Sigmoid colon (tissue), 7 donors: ENCODE data around the gene HSPG2. TPM values are rescaled to one million over a fixed set of nuclear protein-coding genes. Genes with fewer than 3 reads are reported as not detected.

ENCODE experiments used
- DNase-seq: peaks from one replicate; pipeline ENCODE4 v3.0.0-alpha.2; 2019
- H3K27ac ChIP-seq, 4 donors: fragments of 200-600 bp; sonication (generic); one replicate each; pipeline ENCODE4 v1.5.1; 2016 to 2019; ENCODE audit warnings: mild to moderate bottlenecking in 1 of 4
- H3K27me3 ChIP-seq, 3 donors: fragments of 200-600 bp; sonication (generic); one replicate each; pipeline ENCODE4 v1.5.1; 2019; ENCODE audit warnings: mild to moderate bottlenecking in 1 of 3
- H3K36me3 ChIP-seq, 4 donors: fragments of 200-600 bp; sonication (generic); one replicate each; pipeline ENCODE4 v1.5.1; 2016 to 2019
- H3K4me1 ChIP-seq, 4 donors: fragments of 200-600 bp; sonication (generic); one replicate each; pipeline ENCODE4 v1.5.1; 2017 to 2019
- H3K4me3 ChIP-seq, 4 donors: fragments of 200-600 bp; sonication (generic); one replicate each; pipeline ENCODE4 v1.5.1; 2017 to 2019; ENCODE audit warnings: mild to moderate bottlenecking in 2 of 4, moderate library complexity in 1 of 4
- H3K9me3 ChIP-seq, 4 donors: fragments of 200-600 bp in 3 of 4; sonication (generic) in 3 of 4; one replicate each; pipeline versions ENCODE4 v1.5.1 to v1.6.1; 2013 to 2019
- CTCF ChIP-seq, 4 experiments: fragments of 450-650 bp in 3 of 4; fragments of 200-600 bp in 1 of 4; IDR thresholded peaks; one replicate each; pipeline ENCODE4 v1.5.1; 2016 to 2019; ENCODE audit warnings: antibody characterized with exemption in 4 of 4, mild to moderate bottlenecking in 3 of 4, moderate library complexity in 2 of 4
- EP300 ChIP-seq, 4 donors: sonication (generic); formaldehyde crosslinking; IDR thresholded peaks; one replicate each; pipeline ENCODE4 v1.6.1; 2017; ENCODE audit warnings: antibody characterized with exemption in 4 of 4
- POLR2A ChIP-seq, 2 donors: fragments of 450-650 bp; IDR thresholded peaks; one replicate each; pipeline ENCODE4 v1.6.1; 2016; ENCODE audit warnings: antibody characterized with exemption in 2 of 2, mild to moderate bottlenecking in 2 of 2, moderate library complexity in 2 of 2
- POLR2AphosphoS5 ChIP-seq, 4 donors: sonication (generic); formaldehyde crosslinking; IDR thresholded peaks; one replicate each; pipeline ENCODE4 v1.6.1; 2017; ENCODE audit warnings: antibody characterized with exemption in 4 of 4
- WGBS, 2 donors: extraction: QIAGEN DNeasy Blood & Tissue Kit; methylation state at CpG; one replicate each; pipeline ENCODE4 v1.1.7; 2013; 5-methylcytosine and 5-hydroxymethylcytosine counted together
- intact Hi-C: fragments of 100-400 bp; cut with DNase I; formaldehyde crosslinking; loops from one replicate; pipeline ENCODE4 v1.15.1; 2023
- polyA plus RNA-seq, 3 donors: library from polyadenylated mRNA; stranded (reverse); fragments of 200-250 nt; gene quantifications; one replicate each; pipeline ENCODE4 v1.2.3, GENCODE V29; 2013
- total RNA-seq, 4 donors: library from RNA; depleted of rRNA; stranded (reverse); fragments of >200 nt; gene quantifications; one replicate each; pipeline ENCODE4 v1.1.0, GENCODE V29; 2016
- donor health status: healthy with polysubstance abuse.
- donor health status: Bipolar disorder and iron deficiency.
- donor health status: healthy.

Gene HSPG2
- total and polyA plus RNA-seq, 7 donors = 6.0 to 761 (median 104) TPM

- WGBS, 2 donors = 96 to 97% methylated on average over 4 of the region's 4 CpGs
- no peak overlapping the region for H3K27ac ChIP-seq
- peaks cover 73 to 100% (median 95%) of the 10 kb centered on the region in 4 donors for H3K36me3 ChIP-seq
- no peaks in the 10 kb centered on the region for H3K27me3 ChIP-seq
- TF ChIP-seq CTCF (IDR thresholded peaks at IDR 0.05) = no peak
- H3K4me1 ChIP-seq = no peaks in the 10 kb centered on the region
- H3K4me3 ChIP-seq = no peak overlapping the region
- peaks cover 0 to 3% (median 0%) of the 10 kb centered on the region in 4 donors for H3K9me3 ChIP-seq
- no peak for DNase-seq
- intact Hi-C loops = no loop called here
Observed at GRCh38 chr1:21836010-21836409, 101.1 kb downstream of the HSPG2 start.

- Histone ChIP-seq H3K27ac (no peak overlapping the region), H3K36me3 (peaks cover 74 to 100% (median 96%) of the 10 kb centered on the region in 4 donors), H3K4me1 (no peaks in the 10 kb centered on the region), H3K9me3 (peaks cover 0 to 3% (median 0%) of the 10 kb centered on the region in 4 donors), H3K27me3 (no peaks in the 10 kb centered on the region), H3K4me3 (no peak overlapping the region)
- TF ChIP-seq EP300 (IDR thresholded peaks at IDR 0.05) = no peak
- TF ChIP-seq POLR2A (IDR thresholded peaks at IDR 0.05) = no peak
- no peak for TF ChIP-seq POLR2AphosphoS5 (IDR thresholded peaks at IDR 0.05)
- no peak for TF ChIP-seq CTCF (IDR thresholded peaks at IDR 0.05)
- DNase-seq = no peak
- intact Hi-C loops = no loop called here
- WGBS, 2 donors = 93 to 96% methylated on average over 16 of the region's 16 CpGs
Observed at GRCh38 chr1:21834666-21835065, 102.4 kb downstream of the HSPG2 start.

- Histone ChIP-seq H3K9me3 (peaks cover 0 to 3% (median 0%) of the 10 kb centered on the region in 4 donors), H3K4me1 (no peaks in the 10 kb centered on the region), H3K36me3 (peaks cover 74 to 100% (median 96%) of the 10 kb centered on the region in 4 donors), H3K27me3 (no peaks in the 10 kb centered on the region), H3K27ac (no peak overlapping the region), H3K4me3 (no peak overlapping the region)
- intact Hi-C loops = no loop called here
- WGBS, 2 donors = 92 to 98% methylated on average over 1 of the region's 1 CpG
- TF ChIP-seq CTCF (IDR thresholded peaks at IDR 0.05) (no peak), POLR2A (IDR thresholded peaks at IDR 0.05) (no peak), POLR2AphosphoS5 (IDR thresholded peaks at IDR 0.05) (no peak), EP300 (IDR thresholded peaks at IDR 0.05) (no peak)
- DNase-seq = no peak
Observed at GRCh38 chr1:21834094-21834493, 103.0 kb downstream of the HSPG2 start.

GRCh38 chr1:21833392-21833976, 103.6 kb downstream of the HSPG2 start:
- intact Hi-C loops = no loop called here
- peaks cover 0 to 3% (median 0%) of the 10 kb centered on the region in 4 donors for H3K9me3 ChIP-seq
- H3K27ac ChIP-seq = no peak overlapping the region
- 89 to 92% methylated on average over 11 of the region's 11 CpGs for WGBS, 2 donors
- no peak for TF ChIP-seq POLR2AphosphoS5 (IDR thresholded peaks at IDR 0.05)
- no peak for TF ChIP-seq EP300 (IDR thresholded peaks at IDR 0.05)
- no peak for TF ChIP-seq POLR2A (IDR thresholded peaks at IDR 0.05)
- TF ChIP-seq CTCF (IDR thresholded peaks at IDR 0.05) = no peak
- H3K4me1 ChIP-seq = no peaks in the 10 kb centered on the region
- H3K36me3 ChIP-seq = peaks cover 74 to 100% (median 96%) of the 10 kb centered on the region in 4 donors
- no peak overlapping the region for H3K4me3 ChIP-seq
- no peaks in the 10 kb centered on the region for H3K27me3 ChIP-seq
- no peak for DNase-seq

GRCh38 chr1:21831454-21831970, 105.6 kb downstream of the HSPG2 start:
- intact Hi-C loops = no loop called here

More at GRCh38 chr1:21831454-21831970, 105.6 kb downstream of the HSPG2 start:
- Histone ChIP-seq H3K27me3 (no peaks in the 10 kb centered on the region), H3K9me3 (peaks cover 0 to 3% (median 0%) of the 10 kb centered on the region in 4 donors), H3K36me3 (peaks cover 82 to 100% (median 96%) of the 10 kb centered on the region in 4 donors), H3K4me3 (no peak overlapping the region), H3K4me1 (no peaks in the 10 kb centered on the region), H3K27ac (no peak overlapping the region)
- WGBS, 2 donors = 90 to 94% methylated on average over 14 of the region's 14 CpGs
- DNase-seq = no peak
- TF ChIP-seq POLR2AphosphoS5 (IDR thresholded peaks at IDR 0.05) (no peak), EP300 (IDR thresholded peaks at IDR 0.05) (no peak), CTCF (IDR thresholded peaks at IDR 0.05) (no peak), POLR2A (IDR thresholded peaks at IDR 0.05) (no peak)
